H9 (cell line): ENCODE data around the gene MOGAT2. TPM values are rescaled to one million over a fixed set of nuclear protein-coding genes. Genes with fewer than 3 reads are reported as not detected.

Experiments used
- DNase-seq: peaks from one replicate; pipeline ENCODE4 v3.0.0-alpha.2; 2017
- H2AFZ ChIP-seq: one replicate; pipeline ENCODE4 v1.6.1; 2013; ENCODE audit warnings: mild to moderate bottlenecking, low read length, control low read depth, moderate library complexity
- H2AK5ac ChIP-seq: 2 replicates; pipeline ENCODE4 v1.6.1; 2013; ENCODE audit warnings: low read length, control low read depth, mixed read lengths; ENCODE audit not compliant: insufficient read length
- H2BK120ac ChIP-seq: one replicate; pipeline ENCODE4 v1.6.1; 2013; ENCODE audit warnings: low read depth, mild to moderate bottlenecking, low read length, control low read depth, inconsistent platforms; ENCODE audit not compliant: poor library complexity, severe bottlenecking
- H2BK12ac ChIP-seq: 2 replicates; pipeline ENCODE4 v1.6.1; 2013; ENCODE audit warnings: low read length, control low read depth, mixed read lengths, low read depth; ENCODE audit not compliant: insufficient read length
- H2BK15ac ChIP-seq: 2 replicates; pipeline ENCODE4 v1.6.1; 2013; ENCODE audit warnings: low read depth, low read length, control low read depth
- H2BK20ac ChIP-seq: one replicate; pipeline ENCODE4 v1.6.1; 2013; ENCODE audit warnings: low read depth, mild to moderate bottlenecking, low read length, control low read depth, inconsistent platforms; ENCODE audit not compliant: poor library complexity, severe bottlenecking
- H2BK5ac ChIP-seq: 2 replicates; pipeline ENCODE4 v1.6.1; 2013; ENCODE audit warnings: low read length, control low read depth, mixed read lengths; ENCODE audit not compliant: insufficient read length
- H3K14ac ChIP-seq: 2 replicates; pipeline ENCODE4 v1.6.1; 2013; ENCODE audit warnings: low read length, control low read depth; ENCODE audit not compliant: insufficient read depth
- H3K18ac ChIP-seq: 2 replicates; pipeline ENCODE4 v1.6.1; 2013; ENCODE audit warnings: low read depth, mild to moderate bottlenecking, mixed read lengths, low read length, control low read depth; ENCODE audit not compliant: insufficient read length
- H3K23ac ChIP-seq: 2 replicates; pipeline ENCODE4 v1.6.1; 2013; ENCODE audit warnings: low read length, control low read depth, mixed read lengths, low read depth; ENCODE audit not compliant: insufficient read length
- H3K23me2 ChIP-seq: 2 replicates; pipeline ENCODE4 v1.6.1; 2013; ENCODE audit warnings: low read depth, mild to moderate bottlenecking, mixed read lengths, low read length, control low read depth; ENCODE audit not compliant: insufficient read length, poor library complexity, severe bottlenecking
- H3K27ac ChIP-seq: 2 replicates; pipeline ENCODE4 v1.5.1; 2013; ENCODE audit warnings: low read length, control low read depth, mixed read lengths, low read depth; ENCODE audit not compliant: insufficient read length
- H3K27me3 ChIP-seq: 2 replicates; pipeline ENCODE4 v1.6.1; 2013; ENCODE audit warnings: low read length, control low read depth, inconsistent platforms; ENCODE audit not compliant: insufficient read depth
- H3K4ac ChIP-seq: 2 replicates; pipeline ENCODE4 v1.6.1; 2013; ENCODE audit warnings: low read depth, mild to moderate bottlenecking, control low read depth, inconsistent platforms, low read length, moderate library complexity
- H3K4me1 ChIP-seq: 2 replicates; pipeline ENCODE4 v1.6.1; 2013; ENCODE audit warnings: low read length, control low read depth, inconsistent platforms; ENCODE audit not compliant: insufficient read depth
- H3K4me2 ChIP-seq: 2 replicates; pipeline ENCODE4 v1.6.1; 2013; ENCODE audit warnings: low read length, control low read depth, mixed read lengths; ENCODE audit not compliant: insufficient read length, insufficient read depth
- H3K56ac ChIP-seq: 2 replicates; pipeline ENCODE4 v1.6.1; 2013; ENCODE audit warnings: low read depth, mild to moderate bottlenecking, mixed read lengths, low read length, control low read depth; ENCODE audit not compliant: insufficient read length
- H3K79me1 ChIP-seq: 2 replicates; pipeline ENCODE4 v1.6.1; 2013; ENCODE audit warnings: low read depth, mild to moderate bottlenecking, moderate library complexity, low read length, control low read depth, inconsistent platforms; ENCODE audit not compliant: insufficient read depth, poor library complexity, severe bottlenecking
- H3K79me2 ChIP-seq: 2 replicates; pipeline ENCODE4 v1.6.1; 2013; ENCODE audit warnings: low read length, control low read depth, inconsistent platforms; ENCODE audit not compliant: insufficient read depth
- H3K9ac ChIP-seq: 2 replicates; pipeline ENCODE4 v1.6.1; 2013; ENCODE audit warnings: low read length, control low read depth, mixed read lengths; ENCODE audit not compliant: insufficient read length; ENCODE audit errors: extremely low read depth
- H3K9me3 ChIP-seq: one replicate; pipeline ENCODE4 v1.6.1; 2013; ENCODE audit warnings: low read depth, low read length, inconsistent platforms; ENCODE audit not compliant: control insufficient read depth
- H3T11ph ChIP-seq: one replicate; pipeline ENCODE4 v1.6.1; 2013; ENCODE audit warnings: mild to moderate bottlenecking, low read length, control low read depth, inconsistent platforms
- H4K20me1 ChIP-seq: one replicate; pipeline ENCODE4 v1.6.1; 2013; ENCODE audit not compliant: control insufficient read depth, insufficient read length, insufficient read depth
- H4K5ac ChIP-seq: 2 replicates; pipeline ENCODE4 v1.6.1; 2013; ENCODE audit warnings: low read depth, mild to moderate bottlenecking, mixed read lengths, low read length, control low read depth; ENCODE audit not compliant: insufficient read length
- H4K8ac ChIP-seq: replicated peaks from 2 replicates; pipeline ENCODE4 v1.6.1; 2013; ENCODE audit warnings: low read length, control low read depth, mixed read lengths, low read depth; ENCODE audit not compliant: insufficient read length
- H4K91ac ChIP-seq: 2 replicates; pipeline ENCODE4 v1.6.1; 2013; ENCODE audit warnings: low read depth, mild to moderate bottlenecking, moderate library complexity, mixed read lengths, low read length, control low read depth; ENCODE audit not compliant: insufficient read length
- H3K27ac Mint-ChIP-seq, 3 experiments: 2 replicates in 2 of 3; 3 replicates in 1 of 3; pipeline ENCODE4 v1.8.0; 2020 to 2021; ENCODE audit warnings: mixed read lengths in 3 of 3, mild to moderate bottlenecking in 1 of 3, moderate library complexity in 1 of 3
- H3K27me3 Mint-ChIP-seq: 2 replicates; pipeline ENCODE4 v1.8.0; 2021; ENCODE audit warnings: low read depth, mild to moderate bottlenecking, moderate library complexity, mixed read lengths
- H3K36me3 Mint-ChIP-seq, 3 experiments: 2 replicates in 2 of 3; 3 replicates in 1 of 3; pipeline ENCODE4 v1.8.0; 2020 to 2021; ENCODE audit warnings: low read depth in 3 of 3, mixed read lengths in 3 of 3; ENCODE audit not compliant: insufficient read depth in 1 of 3
- H3K4me1 Mint-ChIP-seq, 2 experiments: 2 replicates each; pipeline ENCODE4 v1.8.0; 2020; ENCODE audit warnings: mixed read lengths in 2 of 2
- H3K4me3 Mint-ChIP-seq, 2 experiments: 2 replicates in 1 of 2; 3 replicates in 1 of 2; pipeline ENCODE4 v1.8.0; 2020 to 2021; ENCODE audit warnings: mild to moderate bottlenecking in 2 of 2, mixed read lengths in 2 of 2, moderate library complexity in 1 of 2
- H3K9me3 Mint-ChIP-seq, 2 experiments: 2 replicates in 1 of 2; 3 replicates in 1 of 2; pipeline ENCODE4 v1.8.0; 2020; ENCODE audit warnings: mild to moderate bottlenecking in 2 of 2, mixed read lengths in 2 of 2, moderate library complexity in 1 of 2
- WGBS: extraction: QIAGEN DNeasy Blood & Tissue Kit; methylation state at CpG from one replicate; pipeline ENCODE4 v1.1.7; 2013; ENCODE audit warnings: missing lambda C conversion rate, low lambda C conversion rate, mixed read lengths; ENCODE audit not compliant: insufficient read length; ENCODE audit errors: extremely low coverage; 5-methylcytosine and 5-hydroxymethylcytosine counted together
- total RNA-seq: library from RNA; stranded (reverse); gene quantifications from 2 replicates; pipeline ENCODE4 v1.2.1, GENCODE V29; 2021
- TF ChIP-seq, protein P1 (sequence below): fragments of 200-600 bp; sonication (generic); conservative IDR thresholded peaks from 3 replicates; pipeline ENCODE4 v1.8.0; 2021; ENCODE audit warnings: antibody characterized with exemption, mild to moderate bottlenecking

MOGAT2 gene
- total RNA-seq, 1 experiment from 2014 or later: not detected

DNA sequence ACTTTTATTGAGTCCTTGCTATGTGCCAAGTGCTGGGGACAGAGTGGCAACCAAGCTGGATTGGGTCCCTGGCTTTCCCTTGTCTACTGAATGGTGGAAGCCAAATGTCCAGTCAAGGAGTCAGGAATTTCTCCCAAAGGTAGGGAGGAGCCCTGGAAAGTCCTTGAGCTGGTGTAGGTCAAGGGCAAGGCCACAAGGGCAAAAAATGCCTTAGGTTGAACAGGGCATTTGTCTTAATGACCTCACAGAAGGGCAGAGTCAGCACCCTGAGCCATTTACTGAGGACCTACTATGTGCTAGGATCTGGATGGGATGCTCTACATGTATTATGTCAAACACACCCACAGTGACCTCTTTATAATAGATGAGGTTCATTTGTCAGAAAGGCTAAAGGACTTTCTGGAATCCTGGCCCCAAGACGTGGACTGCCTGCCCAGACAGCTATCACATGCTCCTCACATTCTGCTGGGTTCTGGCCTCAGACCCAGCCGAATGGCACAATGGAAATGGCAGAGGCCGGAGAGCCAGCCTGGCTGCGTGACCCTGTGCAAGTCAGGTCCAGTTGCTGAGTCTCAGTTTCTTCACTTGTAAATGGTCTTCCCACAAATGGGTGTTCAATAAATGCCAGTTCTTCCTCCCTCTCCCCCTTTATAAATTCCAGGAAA is 17.7 kb downstream of the MOGAT2 start:
- Histone ChIP-seq H3T11ph (no peak overlapping the region), H2AK5ac (no peak overlapping the region), H2BK15ac (no peak overlapping the region), H2BK12ac (no peak overlapping the region), H3K14ac (no peak overlapping the region), H2BK20ac (no peak overlapping the region), H4K8ac (no peak overlapping the region), H3K4me1 (no peaks in the 10 kb centered on the region), H3K9me3 (no peaks in the 10 kb centered on the region), H3K4me2 (no peak overlapping the region), H4K5ac (no peak overlapping the region), H3K18ac (no peak overlapping the region), H4K91ac (no peak overlapping the region), H2BK120ac (no peak overlapping the region), H2AFZ (no peak overlapping the region), H3K56ac (no peak overlapping the region), H3K27me3 (no peaks in the 10 kb centered on the region), H2BK5ac (no peak overlapping the region), H3K23ac (no peak overlapping the region), H3K79me1 (no peaks in the 10 kb centered on the region), H3K79me2 (no peaks in the 10 kb centered on the region), H4K20me1 (no peaks in the 10 kb centered on the region), H3K9ac (no peak overlapping the region), H3K23me2 (no peaks in the 10 kb centered on the region), H3K4ac (no peak overlapping the region), H3K27ac (no peak overlapping the region)
- H3K4me3 Mint-ChIP-seq: no peak overlapping the region
- TF ChIP-seq, protein P1, sequence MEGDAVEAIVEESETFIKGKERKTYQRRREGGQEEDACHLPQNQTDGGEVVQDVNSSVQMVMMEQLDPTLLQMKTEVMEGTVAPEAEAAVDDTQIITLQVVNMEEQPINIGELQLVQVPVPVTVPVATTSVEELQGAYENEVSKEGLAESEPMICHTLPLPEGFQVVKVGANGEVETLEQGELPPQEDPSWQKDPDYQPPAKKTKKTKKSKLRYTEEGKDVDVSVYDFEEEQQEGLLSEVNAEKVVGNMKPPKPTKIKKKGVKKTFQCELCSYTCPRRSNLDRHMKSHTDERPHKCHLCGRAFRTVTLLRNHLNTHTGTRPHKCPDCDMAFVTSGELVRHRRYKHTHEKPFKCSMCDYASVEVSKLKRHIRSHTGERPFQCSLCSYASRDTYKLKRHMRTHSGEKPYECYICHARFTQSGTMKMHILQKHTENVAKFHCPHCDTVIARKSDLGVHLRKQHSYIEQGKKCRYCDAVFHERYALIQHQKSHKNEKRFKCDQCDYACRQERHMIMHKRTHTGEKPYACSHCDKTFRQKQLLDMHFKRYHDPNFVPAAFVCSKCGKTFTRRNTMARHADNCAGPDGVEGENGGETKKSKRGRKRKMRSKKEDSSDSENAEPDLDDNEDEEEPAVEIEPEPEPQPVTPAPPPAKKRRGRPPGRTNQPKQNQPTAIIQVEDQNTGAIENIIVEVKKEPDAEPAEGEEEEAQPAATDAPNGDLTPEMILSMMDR: no peak
- H3K9me3 Mint-ChIP-seq: 0 out of 5 replicates have a peak, but pooled peaks cover 0 to 3% of the 10 kb centered on the region in 2 experiments
- DNase-seq: no peak
- peaks cover 7% of the 10 kb centered on the region for H3K27me3 Mint-ChIP-seq
- no peak overlapping the region for H3K27ac Mint-ChIP-seq
- H3K4me1 Mint-ChIP-seq: no peaks in the 10 kb centered on the region; a peak in 1 of 4 replicates
- no peaks in the 10 kb centered on the region; a peak in 1 of 7 replicates for H3K36me3 Mint-ChIP-seq
- no CpG with 5 or more reads among the region's 4 CpGs for WGBS
